Natural killer cell treated with Interleukin-12 subunit alpha and Interleukin-12 subunit beta and Interleukin-15 and Interleukin-18, amount 100 ng/mL, for 72 hours (primary cell): Measurements from ENCODE around the gene EXOSC6. TPM values are rescaled to one million over a fixed set of nuclear protein-coding genes. Genes with fewer than 3 reads are reported as not detected.
"Not testable (repeated sequence)": the region's sequence is repeated elsewhere in the genome, so short reads cannot be mapped to it uniquely, and the experiment has no call there.

Experiments
- ATAC-seq, 2 donors: fragments of 150-1000 bp; cut with Tn5 transposase in 1 of 2; sonication (Bioruptor Pico), chemical (Tn5 transposase) in 1 of 2; 2 replicates each; pipeline ENCODE4 v1.10.0; 2021
- DNase-seq: peaks from one replicate; pipeline ENCODE4 v3.0.0; 2022; ENCODE audit warnings: low spot score
- H3K27ac Mint-ChIP-seq, 2 donors: 1 replicate in 1 of 2; 2 replicates in 1 of 2; pipeline ENCODE4 v1.8.0; 2022; ENCODE audit warnings: mixed read lengths in 2 of 2, mild to moderate bottlenecking in 1 of 2, moderate library complexity in 1 of 2
- H3K27me3 Mint-ChIP-seq, 2 donors: 1 replicate in 1 of 2; 2 replicates in 1 of 2; pipeline ENCODE4 v1.8.0; 2022; ENCODE audit warnings: mixed read lengths in 2 of 2
- H3K36me3 Mint-ChIP-seq: one replicate; pipeline ENCODE4 v1.8.0; 2022; ENCODE audit warnings: mixed read lengths
- H3K4me1 Mint-ChIP-seq, 2 donors: 1 replicate in 1 of 2; 2 replicates in 1 of 2; pipeline ENCODE4 v1.8.0; 2022; ENCODE audit warnings: low read depth in 2 of 2, mixed read lengths in 2 of 2, mild to moderate bottlenecking in 1 of 2
- H3K4me3 Mint-ChIP-seq: one replicate; pipeline ENCODE4 v1.8.0; 2022; ENCODE audit warnings: mixed read lengths
- H3K9me3 Mint-ChIP-seq: 2 replicates; pipeline ENCODE4 v1.8.0; 2022; ENCODE audit warnings: mixed read lengths
- total RNA-seq, 2 donors: library from RNA; stranded (reverse); gene quantifications; one replicate each; pipeline ENCODE4 v1.2.3, GENCODE V29; 2022

The EXOSC6 gene
- total RNA-seq, 2 donors from 2014 or later, result 29.0 to 57.0 TPM

DNA sequence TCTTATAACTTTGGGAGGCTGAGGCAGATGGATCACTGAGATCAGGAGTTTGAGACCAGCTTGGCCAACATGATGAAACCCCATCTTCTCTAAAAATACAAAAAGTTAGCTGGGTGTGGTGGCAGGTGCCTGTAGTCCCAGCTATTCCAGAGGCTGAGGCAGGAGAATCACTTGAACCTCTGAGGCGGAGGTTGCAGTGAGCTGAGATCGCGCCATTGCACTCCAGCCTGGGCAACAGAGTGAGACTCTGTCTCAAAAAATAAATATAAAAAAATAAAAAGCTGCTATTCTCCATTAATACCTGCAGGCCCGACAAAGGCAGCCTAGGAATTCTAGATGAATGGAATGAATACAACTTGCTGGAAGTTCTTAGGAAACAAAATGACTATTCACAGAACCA lies 2.0 kb downstream of the EXOSC6 start:
- Mint-ChIP-seq H3K27ac (peak overlapping the region in 1 of 2 donors; percentile 71), H3K4me3 (peak overlapping the region; percentile 86), H3K4me1 (peaks cover 8 to 14% of the 10 kb centered on the region in 2 donors)
- H3K36me3 Mint-ChIP-seq, DNase-seq, H3K27me3 Mint-ChIP-seq, H3K9me3 Mint-ChIP-seq, ATAC-seq: not testable (repeated sequence)

GRCh38 chr16:70238773-70239172 lies 13.0 kb downstream of the EXOSC6 start:
- H3K27me3 Mint-ChIP-seq, ATAC-seq, H3K9me3 Mint-ChIP-seq, H3K36me3 Mint-ChIP-seq, H3K27ac Mint-ChIP-seq, DNase-seq, H3K4me1 Mint-ChIP-seq, H3K4me3 Mint-ChIP-seq: not testable (repeated sequence)

GRCh38 chr16:70231831-70232230 lies 19.9 kb downstream of the EXOSC6 start:
- H3K4me1 Mint-ChIP-seq, H3K4me3 Mint-ChIP-seq, H3K36me3 Mint-ChIP-seq, ATAC-seq, H3K27ac Mint-ChIP-seq, H3K27me3 Mint-ChIP-seq, H3K9me3 Mint-ChIP-seq, DNase-seq: not testable (repeated sequence)

- not testable (repeated sequence) for H3K4me3 Mint-ChIP-seq, H3K27me3 Mint-ChIP-seq, H3K9me3 Mint-ChIP-seq, DNase-seq, H3K4me1 Mint-ChIP-seq, H3K27ac Mint-ChIP-seq, ATAC-seq
- H3K36me3 Mint-ChIP-seq, result peaks cover 10% of the 10 kb centered on the region
Measured at GRCh38 chr16:70226024-70226423, 25.7 kb downstream of the EXOSC6 start.

- not testable (repeated sequence) for H3K9me3 Mint-ChIP-seq, H3K4me1 Mint-ChIP-seq, H3K27ac Mint-ChIP-seq, H3K27me3 Mint-ChIP-seq, DNase-seq, H3K4me3 Mint-ChIP-seq, ATAC-seq
- peaks cover 10% of the 10 kb centered on the region for H3K36me3 Mint-ChIP-seq
Measured at GRCh38 chr16:70225430-70225829, 26.3 kb downstream of the EXOSC6 start.

GRCh38 chr16:70224645-70225044 lies 27.1 kb downstream of the EXOSC6 start:
- not testable (repeated sequence) for H3K4me3 Mint-ChIP-seq, H3K9me3 Mint-ChIP-seq, H3K4me1 Mint-ChIP-seq, ATAC-seq, H3K27ac Mint-ChIP-seq, DNase-seq, H3K27me3 Mint-ChIP-seq
- peaks cover 10% of the 10 kb centered on the region for H3K36me3 Mint-ChIP-seq

GRCh38 chr16:70223971-70224513 lies 27.7 kb downstream of the EXOSC6 start:
- not testable (repeated sequence) for ATAC-seq, H3K4me3 Mint-ChIP-seq, H3K4me1 Mint-ChIP-seq, H3K27me3 Mint-ChIP-seq, H3K9me3 Mint-ChIP-seq, DNase-seq
- Mint-ChIP-seq H3K36me3 (peaks cover 10% of the 10 kb centered on the region), H3K27ac (peak overlapping the region in 1 of 2 donors; percentile 28)

DNA sequence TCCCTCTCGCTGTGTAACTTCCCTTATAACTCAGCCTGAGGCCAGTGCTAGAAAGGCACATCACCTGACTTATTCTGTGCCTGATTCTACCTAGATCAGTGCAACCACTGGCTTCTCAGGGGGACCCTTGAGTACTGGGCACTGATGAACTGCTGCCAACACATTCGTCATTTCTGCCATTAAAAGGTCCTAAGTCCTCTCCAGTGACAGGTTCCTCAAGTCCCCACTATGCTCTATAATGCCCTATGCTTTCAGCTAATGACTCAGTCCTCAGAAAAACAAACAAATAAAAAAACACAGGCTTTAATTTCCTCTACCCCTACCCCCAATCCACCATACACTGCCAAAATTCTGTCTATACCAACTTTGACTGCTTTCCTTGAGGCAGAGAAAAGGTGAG lies 28.5 kb downstream of the EXOSC6 start:
- Mint-ChIP-seq H3K36me3 (peaks cover 10% of the 10 kb centered on the region), H3K27ac (peak overlapping the region in 1 of 2 donors; percentile 28)
- not testable (repeated sequence) for H3K4me3 Mint-ChIP-seq, H3K4me1 Mint-ChIP-seq, H3K27me3 Mint-ChIP-seq, DNase-seq, ATAC-seq, H3K9me3 Mint-ChIP-seq

GRCh38 chr16:70222574-70222973 lies 29.2 kb downstream of the EXOSC6 start:
- not testable (repeated sequence) for DNase-seq, H3K4me3 Mint-ChIP-seq, ATAC-seq, H3K4me1 Mint-ChIP-seq, H3K27me3 Mint-ChIP-seq, H3K9me3 Mint-ChIP-seq, H3K27ac Mint-ChIP-seq
- H3K36me3 Mint-ChIP-seq, result peaks cover 10% of the 10 kb centered on the region

- not testable (repeated sequence) for H3K4me1 Mint-ChIP-seq, H3K27ac Mint-ChIP-seq, H3K4me3 Mint-ChIP-seq, H3K9me3 Mint-ChIP-seq, ATAC-seq, DNase-seq, H3K36me3 Mint-ChIP-seq, H3K27me3 Mint-ChIP-seq
Measured at GRCh38 chr16:70218586-70218985, 33.2 kb downstream of the EXOSC6 start.

- H3K4me3 Mint-ChIP-seq, H3K9me3 Mint-ChIP-seq, DNase-seq, H3K4me1 Mint-ChIP-seq, ATAC-seq, H3K27ac Mint-ChIP-seq, H3K27me3 Mint-ChIP-seq: not testable (repeated sequence)
- peaks cover 11% of the 10 kb centered on the region for H3K36me3 Mint-ChIP-seq
Measured at GRCh38 chr16:70206382-70206781, 45.4 kb downstream of the EXOSC6 start.

DNA sequence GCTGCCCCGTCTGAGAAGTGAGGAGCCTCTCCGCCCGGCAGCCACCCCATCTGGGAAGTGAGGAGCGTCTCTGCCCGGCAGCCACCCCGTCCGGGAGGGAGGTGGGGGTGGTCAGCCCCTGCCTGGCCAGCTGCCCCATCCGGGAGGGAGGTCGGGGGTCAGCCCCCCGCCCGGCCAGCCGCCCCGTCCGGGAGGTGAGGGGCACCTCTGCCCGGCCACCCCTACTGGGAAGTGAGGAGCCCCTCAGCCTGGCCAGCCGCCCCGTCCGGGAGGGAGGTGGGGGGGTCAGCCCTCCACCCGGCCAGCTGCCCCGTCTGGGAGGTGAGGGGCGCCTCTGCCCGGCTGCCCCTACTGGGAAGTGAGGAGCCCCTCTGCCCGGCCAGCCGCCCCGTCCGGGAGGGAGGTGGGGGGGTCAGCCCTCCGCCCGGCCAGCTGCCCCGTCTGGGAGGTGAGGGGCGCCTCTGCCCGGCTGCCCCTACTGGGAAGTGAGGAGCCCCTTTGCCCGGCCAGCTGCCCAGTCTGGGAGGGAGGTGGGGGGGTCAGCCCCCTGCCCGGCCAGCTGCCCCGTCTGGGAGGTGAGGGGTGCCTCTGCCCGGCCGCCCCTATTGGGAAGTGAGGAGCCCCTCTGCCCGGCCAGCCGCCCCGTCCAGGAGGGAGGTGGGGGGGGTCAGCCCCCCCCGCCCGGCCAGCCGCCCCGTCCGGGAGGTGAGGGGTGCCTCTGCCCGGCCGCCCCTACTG lies 46.9 kb downstream of the EXOSC6 start:
- not testable (repeated sequence) for ATAC-seq, H3K4me3 Mint-ChIP-seq, DNase-seq, H3K9me3 Mint-ChIP-seq, H3K27ac Mint-ChIP-seq, H3K27me3 Mint-ChIP-seq, H3K4me1 Mint-ChIP-seq
- peaks cover 10% of the 10 kb centered on the region for H3K36me3 Mint-ChIP-seq

DNA sequence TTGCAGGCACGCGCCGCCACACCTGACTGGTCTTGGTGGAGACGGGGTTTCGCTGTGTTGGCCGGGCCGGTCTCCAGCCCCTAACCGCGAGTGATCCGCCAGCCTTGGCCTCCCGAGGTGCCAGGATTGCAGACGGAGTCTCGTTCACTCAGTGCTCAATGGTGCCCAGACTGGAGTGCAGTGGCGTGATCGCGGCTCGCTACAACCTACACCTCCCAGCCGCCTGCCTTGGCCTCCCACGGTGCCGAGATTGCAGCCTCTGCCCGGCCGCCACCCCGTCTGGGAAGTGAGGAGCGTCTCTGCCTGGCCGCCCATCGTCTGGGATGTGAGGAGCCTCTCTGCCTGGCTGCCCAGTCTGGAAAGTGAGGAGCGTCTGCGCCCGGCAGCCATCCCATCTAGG lies 47.7 kb downstream of the EXOSC6 start:
- not testable (repeated sequence) for H3K27me3 Mint-ChIP-seq, H3K9me3 Mint-ChIP-seq, ATAC-seq, H3K36me3 Mint-ChIP-seq, H3K4me3 Mint-ChIP-seq, H3K27ac Mint-ChIP-seq, DNase-seq, H3K4me1 Mint-ChIP-seq

DNA sequence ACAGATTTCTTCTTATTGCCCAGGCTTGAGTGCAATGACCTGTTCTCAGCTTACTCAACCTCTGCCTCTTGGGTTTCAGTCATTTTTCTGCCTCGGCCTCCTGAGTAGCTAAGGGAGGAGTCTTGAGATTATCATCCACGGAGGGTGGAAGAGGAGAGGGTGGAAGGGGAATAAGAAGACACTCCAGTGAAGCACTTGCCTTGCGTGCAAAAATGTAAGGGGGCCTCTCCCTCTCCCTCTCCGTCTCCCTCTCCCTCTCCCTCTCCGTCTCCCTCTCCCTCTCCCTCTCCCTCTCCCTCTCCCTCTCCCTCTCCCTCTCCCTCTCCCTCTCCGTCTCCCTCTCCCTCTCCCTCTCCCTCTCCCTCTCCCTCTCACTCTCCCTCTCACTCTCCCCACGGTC lies 48.2 kb downstream of the EXOSC6 start:
- H3K4me1 Mint-ChIP-seq, H3K27me3 Mint-ChIP-seq, ATAC-seq, DNase-seq, H3K4me3 Mint-ChIP-seq, H3K36me3 Mint-ChIP-seq, H3K9me3 Mint-ChIP-seq, H3K27ac Mint-ChIP-seq: not testable (repeated sequence)
